Chondrocyte (in vitro differentiated cells): ENCODE measurements around the gene NAV2. TPM values are rescaled to one million over a fixed set of nuclear protein-coding genes. Genes with fewer than 3 reads are reported as not detected.

Experiments
- DNase-seq: peaks from one replicate; pipeline ENCODE4 v3.0.0; 2021; ENCODE audit warnings: mixed read lengths, low spot score
- H3K27ac Mint-ChIP-seq: one replicate; pipeline ENCODE4 v1.8.0; 2021; ENCODE audit warnings: mild to moderate bottlenecking, moderate library complexity, mixed read lengths; ENCODE audit not compliant: unreplicated experiment
- H3K27me3 Mint-ChIP-seq: 2 replicates; pipeline ENCODE4 v1.8.0; 2021; ENCODE audit warnings: low read depth, mixed read lengths
- H3K36me3 Mint-ChIP-seq: 2 replicates; pipeline ENCODE4 v1.8.0; 2021; ENCODE audit warnings: low read depth, mixed read lengths
- H3K4me1 Mint-ChIP-seq: 2 replicates; pipeline ENCODE4 v1.8.0; 2021; ENCODE audit warnings: low read depth, mild to moderate bottlenecking, mixed read lengths
- H3K4me3 Mint-ChIP-seq: one replicate; pipeline ENCODE4 v1.8.0; 2021; ENCODE audit warnings: mild to moderate bottlenecking, moderate library complexity, mixed read lengths; ENCODE audit not compliant: unreplicated experiment
- H3K9me3 Mint-ChIP-seq: 2 replicates; pipeline ENCODE4 v1.8.0; 2021; ENCODE audit warnings: low read depth, mixed read lengths
- total RNA-seq: library from RNA; stranded (reverse); gene quantifications from 3 replicates; pipeline ENCODE4 v1.2.1, GENCODE V29; 2021
- TF ChIP-seq, protein P1 (sequence below): fragments of 200-600 bp; sonication (generic); IDR thresholded peaks from 2 replicates; pipeline ENCODE4 v1.5.0; 2021; ENCODE audit warnings: antibody characterized with exemption, mild to moderate bottlenecking, moderate library complexity

The NAV2 gene
- total RNA-seq, 1 donor from 2014 or later, result 87.0 TPM

DNA sequence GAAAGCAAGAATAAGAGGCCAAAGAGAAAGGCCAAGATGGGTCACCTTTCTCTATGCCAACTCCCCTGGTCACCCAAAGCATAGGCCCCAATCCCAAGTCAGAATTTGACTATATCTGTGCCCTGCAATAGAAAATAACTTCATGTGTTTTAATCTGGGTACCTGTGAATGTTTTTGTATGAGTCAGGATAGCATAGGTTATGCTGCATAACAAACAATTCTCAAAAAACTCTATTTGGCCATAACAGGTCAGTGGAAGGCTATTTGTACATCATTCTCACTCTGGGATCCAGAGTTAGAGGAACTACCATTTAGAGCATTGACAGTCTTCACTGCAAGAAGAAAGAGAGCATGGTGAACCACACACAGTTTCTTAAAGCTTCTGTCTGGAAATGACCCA lies 280.4 kb downstream of the NAV2 start:
- H3K4me1 Mint-ChIP-seq, result peaks cover 33% of the 10 kb centered on the region
- H3K27me3 Mint-ChIP-seq, result no peaks in the 10 kb centered on the region
- peaks cover 13% of the 10 kb centered on the region for H3K36me3 Mint-ChIP-seq
- H3K4me3 Mint-ChIP-seq, result no peak overlapping the region
- no peaks in the 10 kb centered on the region for H3K9me3 Mint-ChIP-seq
- H3K27ac Mint-ChIP-seq, result no peak overlapping the region
- DNase-seq, result no peak
- TF ChIP-seq, protein P1, sequence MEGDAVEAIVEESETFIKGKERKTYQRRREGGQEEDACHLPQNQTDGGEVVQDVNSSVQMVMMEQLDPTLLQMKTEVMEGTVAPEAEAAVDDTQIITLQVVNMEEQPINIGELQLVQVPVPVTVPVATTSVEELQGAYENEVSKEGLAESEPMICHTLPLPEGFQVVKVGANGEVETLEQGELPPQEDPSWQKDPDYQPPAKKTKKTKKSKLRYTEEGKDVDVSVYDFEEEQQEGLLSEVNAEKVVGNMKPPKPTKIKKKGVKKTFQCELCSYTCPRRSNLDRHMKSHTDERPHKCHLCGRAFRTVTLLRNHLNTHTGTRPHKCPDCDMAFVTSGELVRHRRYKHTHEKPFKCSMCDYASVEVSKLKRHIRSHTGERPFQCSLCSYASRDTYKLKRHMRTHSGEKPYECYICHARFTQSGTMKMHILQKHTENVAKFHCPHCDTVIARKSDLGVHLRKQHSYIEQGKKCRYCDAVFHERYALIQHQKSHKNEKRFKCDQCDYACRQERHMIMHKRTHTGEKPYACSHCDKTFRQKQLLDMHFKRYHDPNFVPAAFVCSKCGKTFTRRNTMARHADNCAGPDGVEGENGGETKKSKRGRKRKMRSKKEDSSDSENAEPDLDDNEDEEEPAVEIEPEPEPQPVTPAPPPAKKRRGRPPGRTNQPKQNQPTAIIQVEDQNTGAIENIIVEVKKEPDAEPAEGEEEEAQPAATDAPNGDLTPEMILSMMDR, result no peak

DNA sequence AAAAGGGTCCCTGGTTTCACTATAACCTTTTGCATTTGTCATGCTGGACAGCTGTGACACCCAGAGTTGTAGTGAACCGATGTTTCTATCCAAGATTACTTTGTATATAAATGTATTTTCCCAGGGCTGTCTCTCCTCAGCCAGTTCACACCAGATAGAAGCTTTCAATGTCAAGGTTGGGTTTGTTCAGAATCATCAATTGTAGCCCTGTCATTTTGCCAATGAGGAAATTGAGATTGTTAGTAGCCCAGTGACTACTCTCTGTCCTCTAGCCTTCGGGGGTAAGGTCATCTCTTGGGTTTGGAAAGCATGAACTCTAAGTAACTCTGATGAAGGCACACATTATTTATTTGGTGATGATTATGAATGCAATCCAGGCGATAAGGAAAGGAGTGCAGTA lies 282.0 kb downstream of the NAV2 start:
- TF ChIP-seq, protein P1, result no peak
- H3K27ac Mint-ChIP-seq, result peak overlapping the region; percentile 73
- no peak for DNase-seq
- no peak overlapping the region for H3K4me3 Mint-ChIP-seq
- no peaks in the 10 kb centered on the region for H3K9me3 Mint-ChIP-seq
- peaks cover 19% of the 10 kb centered on the region for H3K36me3 Mint-ChIP-seq
- H3K4me1 Mint-ChIP-seq, result peaks cover 21% of the 10 kb centered on the region
- no peaks in the 10 kb centered on the region for H3K27me3 Mint-ChIP-seq

DNA sequence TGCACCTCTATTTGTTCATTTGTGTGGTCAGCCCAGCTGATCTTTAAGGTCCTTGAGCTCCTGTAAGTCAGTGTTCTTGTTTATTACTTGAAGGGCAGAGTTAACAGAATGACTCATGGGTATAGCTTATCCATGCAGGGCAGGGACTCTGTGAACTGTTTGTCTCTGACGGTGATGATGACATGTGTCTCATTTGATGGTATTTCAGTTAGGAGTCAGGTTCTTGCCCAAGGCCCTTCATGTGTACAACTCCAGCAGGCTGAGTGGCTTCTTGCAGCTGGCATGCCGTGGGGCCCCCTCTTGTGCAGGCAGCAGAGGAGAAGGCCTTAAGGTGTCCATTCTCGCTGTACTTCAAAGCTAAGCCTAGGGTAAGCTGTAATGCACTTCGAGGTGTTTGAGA lies 282.5 kb downstream of the NAV2 start:
- H3K4me1 Mint-ChIP-seq, result peaks cover 25% of the 10 kb centered on the region
- H3K27ac Mint-ChIP-seq, result peak overlapping the region; percentile 73
- peaks cover 19% of the 10 kb centered on the region for H3K36me3 Mint-ChIP-seq
- TF ChIP-seq, protein P1, result no peak
- H3K4me3 Mint-ChIP-seq, result no peak overlapping the region
- H3K27me3 Mint-ChIP-seq, result no peaks in the 10 kb centered on the region
- no peaks in the 10 kb centered on the region for H3K9me3 Mint-ChIP-seq
- no peak for DNase-seq

DNA sequence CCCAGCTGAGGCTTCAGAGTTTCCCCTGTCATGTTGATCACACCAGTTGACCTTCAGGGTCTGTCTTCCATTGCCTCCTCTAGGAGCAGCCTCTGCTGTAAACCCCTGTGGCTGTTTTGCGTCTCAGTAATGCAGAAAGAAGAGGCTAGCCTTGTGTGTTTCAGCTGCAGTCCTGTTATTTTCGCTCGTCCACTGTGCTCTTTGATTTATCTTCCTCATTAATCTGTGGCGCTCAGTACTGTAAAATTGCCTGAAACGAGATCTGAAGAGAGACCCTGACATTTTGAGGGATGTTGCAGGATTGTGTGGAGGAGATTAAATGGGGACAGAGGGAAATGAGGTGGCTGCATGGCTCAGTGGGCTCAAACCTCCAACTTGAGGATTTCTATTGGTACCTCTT lies 283.9 kb downstream of the NAV2 start:
- Mint-ChIP-seq H3K9me3 (no peaks in the 10 kb centered on the region), H3K36me3 (peaks cover 21% of the 10 kb centered on the region), H3K4me1 (peaks cover 39% of the 10 kb centered on the region), H3K27me3 (no peaks in the 10 kb centered on the region), H3K4me3 (no peak overlapping the region), H3K27ac (no peak overlapping the region)
- DNase-seq, result no peak
- TF ChIP-seq, protein P1, result no peak

DNA sequence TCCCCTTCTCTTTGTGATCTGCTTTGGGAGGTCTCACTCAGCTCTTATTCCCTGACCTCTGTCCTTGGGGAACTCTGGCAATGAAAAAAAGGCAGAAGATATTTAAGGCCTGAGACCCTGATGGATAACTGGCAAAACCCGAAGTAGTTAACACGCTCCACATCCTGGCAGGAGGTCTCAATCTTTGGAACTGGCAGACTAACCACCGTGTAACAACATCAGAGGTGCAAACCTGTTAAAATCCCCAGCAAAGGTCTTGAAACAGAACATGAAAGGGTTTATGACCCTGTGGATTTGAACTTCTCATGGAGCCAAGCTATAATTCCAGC lies 287.3 kb downstream of the NAV2 start:
- peaks cover 45% of the 10 kb centered on the region for H3K4me1 Mint-ChIP-seq
- no peaks in the 10 kb centered on the region for H3K27me3 Mint-ChIP-seq
- no peaks in the 10 kb centered on the region for H3K9me3 Mint-ChIP-seq
- DNase-seq, result no peak
- no peak overlapping the region for H3K4me3 Mint-ChIP-seq
- H3K27ac Mint-ChIP-seq, result peak overlapping the region; percentile 25
- peaks cover 16% of the 10 kb centered on the region for H3K36me3 Mint-ChIP-seq
- TF ChIP-seq, protein P1, result no peak
